ENCODE results near the gene TSNAXIP1.

- no peak for TF ChIP-seq CTCF (IDR thresholded peaks at IDR 0.05)
- TF ChIP-seq ZFX (IDR thresholded peaks at IDR 0.05; ENCODE audit: borderline replicate concordance): no peak
Observed at GRCh38 chr16:67848118-67848517, 41.4 kb downstream of the TSNAXIP1 start.

Data from 22Rv1 (cell line).